ENCODE data around the gene DENND11. TPM values are rescaled to one million over a fixed set of nuclear protein-coding genes. Genes with fewer than 3 reads are reported as not detected.

DENND11 gene
- total and polyA plus RNA-seq, 8 donors, result 20.4 to 48.7 (median 41.0) TPM

DNA sequence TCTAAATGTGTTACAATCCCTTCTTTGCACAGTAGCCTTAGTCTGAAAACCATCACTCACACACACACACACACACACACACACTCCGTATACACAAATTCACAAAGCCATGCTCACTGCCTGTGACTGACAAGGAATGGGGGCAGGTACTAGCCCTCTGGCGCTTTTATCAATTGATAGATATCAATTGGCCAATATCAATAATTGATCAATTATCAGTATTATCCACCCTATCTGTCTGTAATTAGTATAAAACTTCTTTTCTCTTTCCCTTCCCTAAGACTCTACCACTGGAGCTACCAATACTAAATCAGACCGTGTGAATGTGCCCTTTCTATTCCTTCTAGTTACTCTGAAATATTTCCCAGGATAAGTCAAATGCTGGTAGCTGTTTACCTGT lies 2.1 kb downstream of the DENND11 start:
- DNase-seq, result no peak
- Histone ChIP-seq H3K27ac (no peak overlapping the region), H3K27me3 (peaks cover 0 to 25% of the 10 kb centered on the region in 2 donors), H3K4me1 (peaks cover 2 to 61% of the 10 kb centered on the region in 2 donors), H3K9me3 (no peaks in the 10 kb centered on the region), H3K36me3 (no peaks in the 10 kb centered on the region), H3K4me3 (no peak overlapping the region)
- no peak for ATAC-seq
- intact Hi-C loops (cut with DNase I), result no loop called here
- TF ChIP-seq, protein P1, sequence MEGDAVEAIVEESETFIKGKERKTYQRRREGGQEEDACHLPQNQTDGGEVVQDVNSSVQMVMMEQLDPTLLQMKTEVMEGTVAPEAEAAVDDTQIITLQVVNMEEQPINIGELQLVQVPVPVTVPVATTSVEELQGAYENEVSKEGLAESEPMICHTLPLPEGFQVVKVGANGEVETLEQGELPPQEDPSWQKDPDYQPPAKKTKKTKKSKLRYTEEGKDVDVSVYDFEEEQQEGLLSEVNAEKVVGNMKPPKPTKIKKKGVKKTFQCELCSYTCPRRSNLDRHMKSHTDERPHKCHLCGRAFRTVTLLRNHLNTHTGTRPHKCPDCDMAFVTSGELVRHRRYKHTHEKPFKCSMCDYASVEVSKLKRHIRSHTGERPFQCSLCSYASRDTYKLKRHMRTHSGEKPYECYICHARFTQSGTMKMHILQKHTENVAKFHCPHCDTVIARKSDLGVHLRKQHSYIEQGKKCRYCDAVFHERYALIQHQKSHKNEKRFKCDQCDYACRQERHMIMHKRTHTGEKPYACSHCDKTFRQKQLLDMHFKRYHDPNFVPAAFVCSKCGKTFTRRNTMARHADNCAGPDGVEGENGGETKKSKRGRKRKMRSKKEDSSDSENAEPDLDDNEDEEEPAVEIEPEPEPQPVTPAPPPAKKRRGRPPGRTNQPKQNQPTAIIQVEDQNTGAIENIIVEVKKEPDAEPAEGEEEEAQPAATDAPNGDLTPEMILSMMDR (IDR thresholded peaks at IDR 0.05), result no peak

DNA sequence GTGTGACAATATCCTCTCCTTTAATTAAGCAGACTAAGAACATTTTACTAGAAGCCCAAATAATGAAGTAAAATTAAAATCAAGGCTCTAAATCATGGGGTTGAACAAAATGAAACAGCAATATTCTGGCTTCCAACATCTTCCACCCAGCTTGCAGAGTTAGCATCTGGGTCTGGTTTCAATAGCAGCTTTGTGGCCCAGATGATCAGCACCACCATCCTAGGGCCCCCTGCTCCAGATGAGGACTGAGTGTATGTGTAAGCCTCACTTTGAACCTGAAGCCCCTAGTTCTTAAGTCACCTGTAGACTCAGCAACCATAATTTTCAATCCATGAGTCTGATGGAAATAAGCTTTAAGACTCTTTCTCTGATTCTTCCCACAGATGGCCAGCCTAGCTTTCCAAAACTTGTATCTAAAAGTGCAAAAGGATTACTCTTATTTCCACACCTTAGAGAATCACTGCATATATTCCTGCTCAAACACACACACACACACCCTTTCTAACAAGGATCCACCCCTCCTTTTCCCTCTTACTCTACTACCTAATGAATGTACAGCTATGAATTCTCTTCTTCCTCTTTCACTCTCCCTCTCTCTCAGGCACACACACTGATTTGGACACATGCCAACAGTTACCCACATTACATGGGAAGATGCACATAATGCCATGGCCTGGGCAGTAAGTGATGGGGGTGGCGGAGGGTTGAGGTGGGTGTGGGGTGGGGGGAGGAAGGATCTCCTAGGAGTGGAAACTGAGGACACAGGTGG lies 3.5 kb downstream of the DENND11 start:
- H3K27ac ChIP-seq, result no peak overlapping the region
- TF ChIP-seq, protein P1 (IDR thresholded peaks at IDR 0.05), result no peak
- no peak overlapping the region for H3K4me3 ChIP-seq
- DNase-seq (no peak), ATAC-seq (no peak)
- H3K4me1 ChIP-seq, result peaks cover 2 to 61% of the 10 kb centered on the region in 2 donors
- H3K9me3 ChIP-seq, result no peaks in the 10 kb centered on the region
- intact Hi-C loops (cut with DNase I), result no loop called here
- no peaks in the 10 kb centered on the region for H3K36me3 ChIP-seq
- peaks cover 0 to 21% of the 10 kb centered on the region in 2 donors for H3K27me3 ChIP-seq

DNA sequence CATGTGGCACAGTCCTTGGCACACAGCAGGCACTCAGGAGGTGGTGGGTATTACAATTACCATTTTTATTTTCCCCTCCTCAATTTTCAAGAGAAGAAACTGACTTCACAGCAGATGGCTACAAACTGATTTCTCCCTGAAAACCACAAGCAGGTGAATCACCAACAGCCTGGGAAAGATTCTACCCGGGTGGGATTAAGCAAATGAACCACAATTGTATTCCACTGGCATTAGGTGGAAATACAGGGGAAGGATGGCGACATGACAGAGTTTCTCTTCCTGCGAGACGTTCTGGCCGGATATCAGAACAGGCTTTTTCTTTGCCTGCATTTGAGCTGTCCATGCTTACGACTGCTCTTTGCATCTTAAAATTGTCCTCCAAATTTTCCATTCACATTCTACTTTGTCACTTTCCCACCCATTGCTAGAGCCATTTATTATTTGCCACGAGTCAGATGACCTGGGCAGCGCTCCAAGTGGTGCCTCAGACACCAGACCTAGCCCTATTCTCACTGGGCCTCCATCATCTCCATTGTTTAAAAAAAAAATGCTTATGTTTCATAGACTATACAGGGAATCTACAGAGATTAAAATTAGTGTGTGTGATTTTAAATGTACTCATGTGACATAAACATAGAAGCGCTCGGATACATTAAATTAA lies 4.6 kb downstream of the DENND11 start:
- peaks cover 0 to 10% of the 10 kb centered on the region in 2 donors for H3K27me3 ChIP-seq
- TF ChIP-seq, protein P1 (IDR thresholded peaks at IDR 0.05), result no peak
- H3K9me3 ChIP-seq, result no peaks in the 10 kb centered on the region
- intact Hi-C loops (cut with DNase I), result no loop called here
- ATAC-seq (no peak), DNase-seq (no peak)
- H3K36me3 ChIP-seq, result no peaks in the 10 kb centered on the region
- no peak overlapping the region for H3K27ac ChIP-seq
- H3K4me3 ChIP-seq, result no peak overlapping the region
- H3K4me1 ChIP-seq, result peaks cover 0 to 54% of the 10 kb centered on the region in 2 donors

DNA sequence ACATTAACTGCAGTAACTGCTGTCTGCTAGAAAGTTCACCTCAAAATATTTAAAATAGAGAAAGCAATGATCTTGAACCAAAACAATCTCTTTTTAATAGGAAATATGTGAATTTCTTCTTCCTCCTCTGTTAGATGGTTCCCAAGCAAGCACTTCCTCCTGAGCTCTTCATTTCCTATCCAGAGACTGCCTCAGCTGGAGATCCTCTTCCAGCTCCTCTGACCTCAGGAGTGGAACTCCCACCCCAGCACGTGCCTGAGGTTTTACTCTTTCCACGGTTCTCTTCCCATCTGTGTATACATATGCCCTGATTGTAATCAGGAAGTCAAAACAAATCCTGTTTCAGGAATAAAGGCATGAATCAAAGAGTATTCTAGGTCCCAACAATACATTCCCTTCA lies 5.6 kb downstream of the DENND11 start:
- peaks cover 0 to 51% of the 10 kb centered on the region in 2 donors for H3K4me1 ChIP-seq
- no peaks in the 10 kb centered on the region for H3K36me3 ChIP-seq
- peaks cover 0 to 4% of the 10 kb centered on the region in 2 donors for H3K27me3 ChIP-seq
- TF ChIP-seq, protein P1 (IDR thresholded peaks at IDR 0.05), result no peak
- no peak overlapping the region for H3K4me3 ChIP-seq
- peak overlapping the region in 1 of 2 donors; percentile 42 for H3K27ac ChIP-seq
- ATAC-seq, result peak; percentile 32
- intact Hi-C loops (cut with DNase I), result no loop called here
- no peaks in the 10 kb centered on the region for H3K9me3 ChIP-seq
- peak in 1 of 4 donors; percentile 38 for DNase-seq

DNA sequence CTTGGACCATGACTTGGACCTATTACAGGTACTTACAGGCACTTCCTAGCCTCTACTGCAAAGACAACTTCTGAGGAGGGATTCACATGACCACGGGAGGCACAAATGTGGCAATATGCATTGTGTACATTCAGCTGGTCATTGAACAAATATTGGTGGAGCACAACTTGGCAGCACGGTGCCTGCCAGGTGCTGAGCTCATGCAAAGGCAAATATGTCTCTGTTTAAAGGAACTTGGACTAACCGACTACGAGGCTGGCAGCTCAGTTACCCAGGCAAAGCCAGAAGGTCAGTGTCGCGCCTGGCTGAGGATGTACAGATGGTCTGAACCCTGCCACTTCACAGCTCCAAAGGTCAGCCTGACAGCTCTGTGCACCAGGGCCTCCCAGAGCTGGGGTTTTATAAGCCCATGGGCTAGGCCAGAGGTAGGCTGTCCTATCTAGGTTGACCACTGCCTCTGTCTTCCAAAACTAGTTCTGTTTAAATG lies 6.1 kb downstream of the DENND11 start:
- no peak overlapping the region for H3K4me3 ChIP-seq
- peaks cover 0 to 1% of the 10 kb centered on the region in 2 donors for H3K27me3 ChIP-seq
- intact Hi-C loops (cut with DNase I), result no loop called here
- TF ChIP-seq, protein P1 (IDR thresholded peaks at IDR 0.05), result no peak
- DNase-seq (peak in 1 of 4 donors; percentile 31), ATAC-seq (peak; percentile 47)
- H3K36me3 ChIP-seq, result no peaks in the 10 kb centered on the region
- no peaks in the 10 kb centered on the region for H3K9me3 ChIP-seq
- H3K27ac ChIP-seq, result peak overlapping the region in 1 of 2 donors; percentile 42
- peaks cover 0 to 50% of the 10 kb centered on the region in 2 donors for H3K4me1 ChIP-seq

All from left lung (tissue), 10 donors.